Body of pancreas (tissue), 4 donors: ENCODE measurements around the gene IQSEC1.

ENCODE experiments used
- CTCF ChIP-seq, 7 experiments: fragments of 450-650 bp in 4 of 7; fragments of 200-600 bp in 3 of 7; sonication (generic) in 3 of 7; IDR thresholded peaks; one replicate each; pipeline ENCODE4 v1.5.1; 2016 to 2019; ENCODE audit warnings: antibody characterized with exemption in 7 of 7
- POLR2A ChIP-seq, 3 donors: fragments of 450-650 bp; IDR thresholded peaks; one replicate each; pipeline ENCODE4 v1.6.1; 2016; ENCODE audit warnings: antibody characterized with exemption in 3 of 3, mild to moderate bottlenecking in 2 of 3

- TF ChIP-seq CTCF (IDR thresholded peaks at IDR 0.05) (peak; percentile 79 to 94 (median 91)), POLR2A (IDR thresholded peaks at IDR 0.05) (no peak)
These were observed 204.9 kb downstream of the IQSEC1 start for GRCh38 chr3:12868039-12869034.
